Cardiac muscle cell (in vitro differentiated cells and primary cell): ENCODE data around the gene BCAM. TPM values are rescaled to one million over a fixed set of nuclear protein-coding genes. Genes with fewer than 3 reads are reported as not detected.
A peak's percentile ranks its signal among the peaks of the same experiment; 100 is the strongest.

Experiments
- DNase-seq, 2 donors: peaks; one replicate each; pipeline versions ENCODE4 v3.0.0 to v3.0.0-alpha.2; 2010 to 2017; ENCODE audit warnings: low read depth in 1 of 2, low spot score in 1 of 2
- H3K27ac ChIP-seq: fragments of 200-600 bp; sonication (generic); 2 replicates; pipeline ENCODE4 v1.5.1; 2016
- H3K27me3 ChIP-seq: fragments of 200-600 bp; sonication (generic); 2 replicates; pipeline ENCODE4 v1.6.0; 2016; ENCODE audit warnings: control low read depth
- H3K36me3 ChIP-seq: fragments of 200-600 bp; sonication (generic); 2 replicates; pipeline ENCODE4 v1.5.1; 2016; ENCODE audit warnings: control low read depth
- H3K4me1 ChIP-seq: fragments of 200-600 bp; sonication (generic); 2 replicates; pipeline ENCODE4 v1.8.1; 2017; ENCODE audit warnings: low read depth, mild to moderate bottlenecking, mixed run types
- H3K4me3 ChIP-seq: fragments of 200-600 bp; sonication (generic); 2 replicates; pipeline ENCODE4 v1.5.1; 2016; ENCODE audit warnings: mild to moderate bottlenecking
- H3K9me3 ChIP-seq: fragments of 200-600 bp; sonication (generic); 2 replicates; pipeline ENCODE4 v1.5.1; 2017; ENCODE audit warnings: low read depth, mild to moderate bottlenecking, control low read depth
- CTCF ChIP-seq: IDR thresholded peaks from 2 replicates; pipeline ENCODE4 v1.5.1; 2012; ENCODE audit warnings: low read depth, mild to moderate bottlenecking, low read length
- polyA plus RNA-seq: library from polyadenylated mRNA; unstranded; fragments of >200 nt; fragmentation: Nextera tagmentation; extraction: Ambion mirVana; gene quantifications from 2 replicates; pipeline ENCODE4 v1.2.1, GENCODE V29; 2016
- total RNA-seq: library from RNA; depleted of rRNA; stranded (reverse); fragments of >200 nt; gene quantifications from 2 replicates; pipeline ENCODE4 v1.2.3, GENCODE V29; 2016

Gene BCAM
- total and polyA plus RNA-seq, 2 experiments from 2014 or later = 41.4 to 338 TPM

GRCh38 chr19:44845612-44846454, 36.9 kb downstream of the BCAM start, which contains the start of gene NECTIN2:
TSS of gene NECTIN2 (plus strand) at chr19:44846297. CDS start at chr19:44846526, 229 bp downstream.
- Histone ChIP-seq H3K27ac (peak within 1 kb of the TSS; percentile 99), H3K27me3 (no peaks in the 10 kb centered on the region), H3K9me3 (no peaks in the 10 kb centered on the region), H3K4me3 (peak within 1 kb of the TSS; percentile 78), H3K4me1 (peaks cover 20% of the 10 kb centered on the region), H3K36me3 (no peaks in the 10 kb centered on the region)
- TF ChIP-seq CTCF = peak; percentile 72
- DNase-seq = peak; percentile 99 to 100

- peak; percentile 47 to 76 for DNase-seq
- TF ChIP-seq CTCF = no peak
- H3K27me3 ChIP-seq = no peaks in the 10 kb centered on the region
- peaks cover 20% of the 10 kb centered on the region for H3K4me1 ChIP-seq
- peak overlapping the region; percentile 99 for H3K27ac ChIP-seq
- no peaks in the 10 kb centered on the region for H3K36me3 ChIP-seq
- no peaks in the 10 kb centered on the region for H3K9me3 ChIP-seq
- H3K4me3 ChIP-seq = peak overlapping the region; percentile 78
Observed at GRCh38 chr19:44846455-44847143, 37.7 kb downstream of the BCAM start.

- no peak for TF ChIP-seq CTCF
- peak overlapping the region; percentile 78 for H3K4me3 ChIP-seq
- no peaks in the 10 kb centered on the region for H3K36me3 ChIP-seq
- H3K27ac ChIP-seq = peak overlapping the region; percentile 99
- H3K4me1 ChIP-seq = peaks cover 20% of the 10 kb centered on the region
- H3K9me3 ChIP-seq = no peaks in the 10 kb centered on the region
- H3K27me3 ChIP-seq = no peaks in the 10 kb centered on the region
- peak; percentile 71 to 83 for DNase-seq
Observed at GRCh38 chr19:44847144-44848035, 38.5 kb downstream of the BCAM start.

GRCh38 chr19:44848036-44848811, 39.3 kb downstream of the BCAM start:
- peaks cover 20% of the 10 kb centered on the region for H3K4me1 ChIP-seq
- peak overlapping the region; percentile 78 for H3K4me3 ChIP-seq
- H3K36me3 ChIP-seq = no peaks in the 10 kb centered on the region
- no peaks in the 10 kb centered on the region for H3K27me3 ChIP-seq
- no peaks in the 10 kb centered on the region for H3K9me3 ChIP-seq
- peak overlapping the region; percentile 99 for H3K27ac ChIP-seq
- peak; percentile 44 to 56 for DNase-seq
- TF ChIP-seq CTCF = no peak
